ENCODE data around the gene DLG2. TPM values are rescaled to one million over a fixed set of nuclear protein-coding genes. Genes with fewer than 3 reads are reported as not detected.

The DLG2 gene
- total and polyA plus RNA-seq, 2 of the 8 experiments (the other 6 are each of a cell fraction or from before 2014, with no cell fraction given), result 1.7 to 14.3 TPM

GRCh38 chr11:85154294-85154693 lies 472.9 kb downstream of the DLG2 start (continued):
- TF ChIP-seq CHD7 (IDR thresholded peaks at IDR 0.05; ENCODE audit: insufficient replicate concordance, low read length) (no peak), MAFK (IDR thresholded peaks at IDR 0.05; ENCODE audit: low read depth, low read length) (no peak), ATF3 (IDR thresholded peaks at IDR 0.05; ENCODE audit: insufficient read depth, low read depth, low read length) (no peak), TCF12 (IDR thresholded peaks at IDR 0.05; ENCODE audit: low read depth, low read length) (no peak), TAF7 (optimal IDR thresholded peaks at IDR 0.05; ENCODE audit: borderline replicate concordance, low read depth, low read length) (no peak), SP2 (IDR thresholded peaks at IDR 0.05; ENCODE audit: low read length) (no peak), BACH1 (IDR thresholded peaks at IDR 0.05; ENCODE audit: low read length) (no peak), CTBP2 (IDR thresholded peaks at IDR 0.05; ENCODE audit: borderline replicate concordance, insufficient read depth, insufficient read length, low read length) (no peak), TAF1 (IDR thresholded peaks at IDR 0.05; ENCODE audit: low read depth, low read length) (no peak), KDM1A (IDR thresholded peaks at IDR 0.05; ENCODE audit: borderline replicate concordance, low read length) (no peak), JUN (IDR thresholded peaks at IDR 0.05; ENCODE audit: low read depth, low read length) (no peak), EP300 (IDR thresholded peaks at IDR 0.05; ENCODE audit: borderline replicate concordance in 1 of 2, low read depth in 2 of 2, low read length in 2 of 2) (no peak)
